ENCODE measurements around the gene PIK3R1.

The PIK3R1 gene

DNA sequence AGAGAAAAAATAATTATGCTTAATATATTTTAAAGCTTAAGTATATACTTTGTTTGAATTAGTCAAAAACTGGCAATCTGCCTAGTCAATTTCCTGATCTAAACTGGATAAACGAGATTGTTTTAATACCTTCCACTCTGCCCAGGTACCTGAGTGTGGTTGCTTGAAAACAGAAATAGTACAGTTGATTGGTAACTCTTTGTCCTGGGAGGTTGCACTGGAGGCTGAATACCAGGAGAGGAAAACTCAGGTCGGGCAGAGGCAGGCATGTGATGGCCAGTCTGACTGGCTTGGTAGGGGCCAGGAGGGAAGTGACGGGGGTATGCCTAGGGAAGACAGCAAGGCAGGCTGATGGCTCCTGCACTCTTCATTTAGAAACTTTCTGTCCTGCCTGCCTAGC is 80.2 kb downstream of the PIK3R1 start:
- Histone ChIP-seq H3K36me3 (peaks cover 85% of the 10 kb centered on the region), H3K27me3 (no peaks in the 10 kb centered on the region), H3K9me3 (no peaks in the 10 kb centered on the region), H3K4me3 (ENCODE audit: low read depth, low read length) (no peak overlapping the region), H3K4me1 (no peaks in the 10 kb centered on the region)
- TF ChIP-seq CTCF (IDR thresholded peaks at IDR 0.05; ENCODE audit: low read depth, low read length) = no peak
- DNase-seq = no peak

GRCh38 chr5:68296895-68297294 is 81.3 kb downstream of the PIK3R1 start:
- H3K4me1 ChIP-seq = no peaks in the 10 kb centered on the region
- no peak overlapping the region for H3K4me3 ChIP-seq (ENCODE audit: low read depth, low read length)
- no peak for DNase-seq
- H3K9me3 ChIP-seq = no peaks in the 10 kb centered on the region
- H3K36me3 ChIP-seq = peaks cover 91% of the 10 kb centered on the region
- no peak for TF ChIP-seq CTCF (IDR thresholded peaks at IDR 0.05; ENCODE audit: low read depth, low read length)
- H3K27me3 ChIP-seq = no peaks in the 10 kb centered on the region

DNA sequence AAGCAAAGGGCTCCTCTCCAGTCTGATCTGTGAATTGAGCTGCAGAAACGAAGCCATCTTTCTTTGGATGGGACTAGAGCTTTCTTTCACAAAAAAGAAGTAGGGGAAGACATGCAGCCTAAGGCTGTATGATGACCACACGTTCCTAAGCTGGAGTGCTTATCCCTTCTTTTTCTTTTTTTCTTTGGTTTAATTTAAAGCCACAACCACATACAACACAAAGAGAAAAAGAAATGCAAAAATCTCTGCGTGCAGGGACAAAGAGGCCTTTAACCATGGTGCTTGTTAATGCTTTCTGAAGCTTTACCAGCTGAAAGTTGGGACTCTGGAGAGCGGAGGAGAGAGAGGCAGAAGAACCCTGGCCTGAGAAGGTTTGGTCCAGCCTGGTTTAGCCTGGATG is 82.1 kb downstream of the PIK3R1 start:
- Histone ChIP-seq H3K4me3 (ENCODE audit: low read depth, low read length) (no peak overlapping the region), H3K36me3 (peaks cover 87% of the 10 kb centered on the region), H3K4me1 (peaks cover 7% of the 10 kb centered on the region), H3K27me3 (no peaks in the 10 kb centered on the region), H3K9me3 (no peaks in the 10 kb centered on the region)
- no peak for TF ChIP-seq CTCF (IDR thresholded peaks at IDR 0.05; ENCODE audit: low read depth, low read length)
- no peak for DNase-seq

DNA sequence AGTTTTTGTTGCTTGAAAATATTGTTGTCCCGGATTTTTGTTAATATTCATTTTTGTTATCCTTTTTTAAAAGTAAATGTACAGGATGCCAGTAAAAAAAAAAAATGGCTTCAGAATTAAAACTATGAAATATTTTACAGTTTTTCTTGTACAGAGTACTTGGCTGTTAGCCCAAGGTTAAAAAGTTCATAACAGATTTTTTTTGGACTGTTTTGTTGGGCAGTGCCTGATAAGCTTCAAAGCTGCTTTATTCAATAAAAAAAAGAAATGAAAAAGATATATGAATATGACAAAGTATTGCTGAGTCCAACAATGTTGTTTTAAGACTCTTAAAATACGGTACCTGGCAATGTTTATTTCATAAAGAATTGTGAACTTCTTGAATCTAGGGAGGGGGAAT is 82.9 kb downstream of the PIK3R1 start:
- no peaks in the 10 kb centered on the region for H3K27me3 ChIP-seq
- H3K4me1 ChIP-seq = peaks cover 13% of the 10 kb centered on the region
- H3K9me3 ChIP-seq = no peaks in the 10 kb centered on the region
- no peak overlapping the region for H3K4me3 ChIP-seq (ENCODE audit: low read depth, low read length)
- no peak for TF ChIP-seq CTCF (IDR thresholded peaks at IDR 0.05; ENCODE audit: low read depth, low read length)
- H3K36me3 ChIP-seq = peaks cover 79% of the 10 kb centered on the region
- no peak for DNase-seq

GRCh38 chr5:68299105-68299504 is 83.5 kb downstream of the PIK3R1 start:
- no peak for DNase-seq
- Histone ChIP-seq H3K27me3 (no peaks in the 10 kb centered on the region), H3K4me1 (peaks cover 19% of the 10 kb centered on the region), H3K9me3 (no peaks in the 10 kb centered on the region), H3K4me3 (ENCODE audit: low read depth, low read length) (no peak overlapping the region), H3K36me3 (peaks cover 72% of the 10 kb centered on the region)
- no peak for TF ChIP-seq CTCF (IDR thresholded peaks at IDR 0.05; ENCODE audit: low read depth, low read length)

DNA sequence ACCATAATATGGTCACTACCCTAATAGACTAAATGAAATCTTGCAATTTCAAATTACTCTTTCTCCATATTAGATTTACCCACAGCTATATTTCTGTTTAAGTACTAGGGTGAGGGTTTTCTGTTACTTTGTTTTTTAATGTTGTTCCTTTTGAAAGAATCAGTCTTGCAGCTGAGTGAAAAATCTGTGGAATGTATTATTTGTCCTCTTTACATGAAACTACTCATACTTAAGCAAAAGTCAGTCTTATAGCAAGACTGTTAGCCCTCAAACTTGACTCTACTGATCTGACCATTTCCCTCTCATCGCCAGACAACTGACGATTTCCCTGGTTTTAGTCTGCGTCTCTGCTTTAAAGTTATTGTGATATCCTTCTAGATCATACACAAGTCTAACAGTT is 84.0 kb downstream of the PIK3R1 start:
- H3K4me1 ChIP-seq = peaks cover 19% of the 10 kb centered on the region
- H3K36me3 ChIP-seq = peaks cover 68% of the 10 kb centered on the region
- no peak for TF ChIP-seq CTCF (IDR thresholded peaks at IDR 0.05; ENCODE audit: low read depth, low read length)
- no peak for DNase-seq
- H3K9me3 ChIP-seq = no peaks in the 10 kb centered on the region
- no peaks in the 10 kb centered on the region for H3K27me3 ChIP-seq
- H3K4me3 ChIP-seq (ENCODE audit: low read depth, low read length) = no peak overlapping the region
